SW480 (cell line): ENCODE data around the gene DTNB.

Experiments
- DNase-seq: peaks from one replicate; pipeline ENCODE4 v3.0.0-alpha.2; 2016; ENCODE audit warnings: low spot score

DTNB gene

DNA sequence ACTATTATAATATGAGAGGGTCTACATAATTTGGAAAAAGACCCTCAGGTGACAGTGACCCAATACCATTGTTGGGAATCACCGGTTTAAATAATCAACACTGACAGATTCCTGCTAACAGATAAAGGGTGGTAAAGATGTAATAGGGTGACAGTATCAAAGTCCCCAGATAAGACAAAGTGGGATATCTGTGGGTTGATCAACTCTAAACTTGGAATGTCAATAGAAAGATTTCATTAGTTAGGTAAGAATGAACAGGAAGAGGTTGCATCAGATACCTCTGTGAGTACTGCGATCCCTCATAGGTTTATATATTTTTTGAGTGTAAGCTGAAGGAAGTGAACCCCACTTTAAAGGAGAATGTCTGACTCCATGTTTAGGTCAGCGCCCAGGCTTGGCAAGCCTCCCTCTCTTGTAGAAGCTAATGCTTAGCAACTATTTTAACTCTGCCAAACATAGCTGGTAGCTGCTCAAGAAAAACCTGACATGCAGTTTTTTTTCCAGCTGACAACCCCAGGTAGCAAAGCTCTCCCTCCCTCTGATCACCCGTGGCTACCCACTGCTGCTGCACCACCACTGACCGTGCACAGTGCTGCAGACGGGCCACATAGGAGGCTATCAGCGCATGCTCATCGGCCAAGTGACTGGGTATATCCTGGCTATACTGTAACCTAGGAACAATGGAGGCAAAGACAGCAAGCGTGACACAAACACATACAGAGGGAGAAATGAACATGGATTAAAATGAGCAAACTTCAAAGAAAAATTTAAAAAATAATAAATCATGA is 218.4 kb downstream of the DTNB start:
- no peak for DNase-seq

DNA sequence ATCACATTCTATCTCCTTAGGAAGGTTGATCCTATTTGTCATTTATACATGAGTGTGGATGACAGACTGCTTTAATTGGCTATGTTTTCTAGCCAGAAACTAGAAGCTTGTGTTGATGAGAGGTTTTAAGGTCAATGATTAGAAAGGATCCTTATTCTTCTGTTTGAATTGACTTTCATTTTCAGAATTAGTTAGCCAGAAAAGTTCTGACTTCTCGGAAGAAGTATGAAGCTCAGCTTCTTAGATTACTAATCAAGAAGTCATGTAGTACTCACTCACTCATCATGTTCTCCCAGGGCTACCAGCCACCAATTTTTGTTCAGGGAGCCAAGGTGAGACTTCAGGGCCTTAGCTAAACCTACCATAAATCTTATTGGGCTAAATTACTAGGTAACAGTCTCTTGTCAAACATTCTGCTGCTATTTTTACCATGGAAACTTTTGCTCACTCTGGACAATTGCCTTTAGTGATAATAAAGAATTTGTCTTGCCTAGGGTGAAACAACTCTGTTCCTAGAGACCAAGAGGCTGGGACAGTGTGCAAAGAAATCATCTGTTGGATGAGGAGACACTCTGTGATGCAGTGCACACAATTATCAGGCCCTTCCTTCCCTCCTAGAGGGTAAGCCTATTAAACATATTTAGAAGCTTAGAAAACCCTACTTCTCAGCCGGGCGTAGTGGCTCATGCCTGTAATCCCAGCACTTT is 220.0 kb downstream of the DTNB start:
- no peak for DNase-seq

DNA sequence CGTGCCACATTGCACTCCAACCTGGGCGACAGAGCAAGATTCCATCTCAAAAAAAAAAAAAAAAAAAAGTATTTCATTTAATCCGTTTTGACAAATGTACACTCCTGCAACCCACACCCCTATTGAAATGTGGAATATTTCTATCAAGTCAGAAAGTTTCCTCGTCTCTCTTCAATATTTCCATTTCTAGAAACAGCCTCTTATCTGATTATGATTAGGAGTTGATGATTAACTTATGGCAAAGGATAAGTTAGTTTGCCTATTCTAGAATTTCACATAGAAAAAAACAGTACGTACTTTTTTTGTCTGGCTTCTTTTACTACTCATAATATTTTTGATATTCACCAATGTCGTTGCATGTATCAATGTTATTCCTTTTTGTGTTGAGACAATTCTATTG is 224.6 kb downstream of the DTNB start:
- DNase-seq = no peak

- no peak for DNase-seq
Measured at GRCh38 chr2:25447018-25447417, 226.4 kb downstream of the DTNB start.

DNA sequence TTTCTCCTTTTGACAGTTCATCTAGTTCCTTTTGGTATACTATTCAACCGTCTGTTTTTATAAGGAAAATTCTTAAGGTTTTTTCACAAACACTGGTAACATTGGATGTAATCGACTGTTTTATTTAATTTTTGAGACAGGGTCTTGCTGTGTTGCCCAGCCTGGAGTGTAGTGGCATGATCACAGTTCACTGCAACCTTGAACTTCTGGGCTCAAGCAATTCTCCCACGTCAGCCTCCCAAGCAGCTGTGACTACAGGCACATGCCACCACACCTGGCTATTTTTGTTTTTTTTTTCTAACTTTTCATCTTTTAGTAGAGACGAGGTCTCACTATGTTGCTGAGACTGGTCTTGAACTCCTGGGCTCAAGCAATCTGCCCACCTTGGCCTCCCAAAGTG is 227.3 kb downstream of the DTNB start:
- DNase-seq = no peak

- no peak for DNase-seq
Measured at GRCh38 chr2:25445464-25445863, 227.9 kb downstream of the DTNB start.

- DNase-seq = no peak
Measured at GRCh38 chr2:25444608-25445270, 228.6 kb downstream of the DTNB start.

GRCh38 chr2:25443766-25444165 is 229.6 kb downstream of the DTNB start:
- DNase-seq = no peak

DNA sequence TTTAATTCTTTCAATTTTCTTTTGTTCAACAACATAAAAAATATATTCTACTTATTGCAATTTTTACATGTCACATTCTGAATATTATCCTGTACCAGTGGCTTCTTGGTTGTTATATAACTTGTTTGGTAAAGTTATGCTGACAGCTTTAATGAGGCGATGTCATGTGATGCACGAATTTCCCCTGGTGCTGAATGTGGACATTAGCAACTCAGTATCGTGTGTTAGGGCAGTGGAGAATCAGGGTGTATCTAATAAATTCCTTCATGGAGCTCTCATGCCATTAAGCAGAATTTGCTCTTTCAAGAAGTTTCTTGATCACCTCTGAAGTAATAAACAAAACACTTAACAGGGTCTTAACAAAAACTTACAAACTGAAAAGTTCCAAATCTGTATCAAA is 232.0 kb downstream of the DTNB start:
- no peak for DNase-seq

DNA sequence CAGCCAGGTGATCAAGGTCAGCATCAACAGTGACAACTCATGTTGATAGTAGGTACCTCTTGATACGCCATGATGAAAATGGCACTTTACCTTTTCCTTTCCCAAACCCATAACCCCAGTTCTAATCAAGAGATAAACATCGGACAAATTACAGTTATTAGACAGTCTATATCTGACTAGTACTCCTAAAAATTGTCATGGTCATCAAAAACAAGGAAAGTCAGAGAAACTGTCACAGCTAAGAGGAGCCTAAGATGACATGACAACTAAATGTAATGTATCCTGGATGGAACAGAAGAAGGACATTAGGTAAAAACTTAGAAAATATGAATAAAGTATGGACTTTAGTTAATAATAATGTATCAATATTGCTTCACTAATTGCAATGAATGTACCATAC is 234.6 kb downstream of the DTNB start:
- no peak for DNase-seq

DNA sequence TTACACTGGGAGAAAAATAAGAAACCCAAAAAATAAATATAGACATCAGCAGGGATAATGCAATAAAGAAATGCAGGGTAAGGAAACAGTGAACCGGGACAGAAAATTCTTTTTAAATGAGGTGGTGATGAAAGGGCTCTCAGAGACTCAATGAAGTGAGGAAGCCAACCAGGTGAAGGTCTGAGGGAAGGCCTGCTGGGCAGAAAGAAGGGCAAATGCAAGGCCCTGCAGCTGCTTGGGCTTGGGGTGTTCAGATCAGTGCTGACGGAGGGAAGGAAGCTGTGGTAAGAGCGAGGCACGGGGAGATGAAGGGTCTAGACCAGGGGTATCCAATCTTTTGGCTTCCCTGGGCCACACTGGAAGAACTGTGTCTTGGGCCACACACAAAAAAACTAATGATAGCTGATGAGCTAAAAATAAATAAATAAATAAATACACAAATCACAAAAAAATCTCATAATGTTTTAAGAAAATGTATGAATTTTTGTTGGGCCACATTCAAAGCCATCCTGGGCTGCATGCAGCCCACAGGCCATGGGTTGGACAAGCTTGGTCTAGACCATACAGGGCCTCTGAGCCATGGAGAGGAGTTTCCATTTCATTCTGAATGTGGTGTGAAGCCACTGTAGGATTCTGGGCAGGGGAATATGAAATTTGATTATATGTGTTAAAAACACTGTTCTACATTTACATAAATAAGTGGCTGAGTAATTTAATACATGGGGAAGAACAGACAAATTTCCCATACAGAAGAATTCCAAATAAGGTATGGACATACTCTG is 235.3 kb downstream of the DTNB start:
- no peak for DNase-seq

DNA sequence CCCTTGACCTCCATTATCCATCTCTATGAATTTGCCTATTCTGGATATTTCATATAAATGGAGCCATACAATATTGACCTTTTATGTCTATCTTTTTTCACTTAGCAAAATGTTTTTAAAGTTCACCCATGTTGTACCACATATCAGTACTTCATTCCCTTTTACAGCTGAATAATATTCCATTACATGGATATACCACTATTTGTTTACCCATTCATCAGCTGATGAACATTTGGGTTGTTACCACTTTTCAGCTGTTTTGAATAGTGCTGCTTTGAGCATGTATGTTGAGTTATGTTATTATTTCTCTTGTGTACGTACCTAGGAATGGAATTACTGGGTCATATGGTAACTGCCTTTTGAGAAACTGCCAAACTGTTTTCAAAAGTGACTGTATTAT is 238.0 kb downstream of the DTNB start:
- DNase-seq = no peak

DNA sequence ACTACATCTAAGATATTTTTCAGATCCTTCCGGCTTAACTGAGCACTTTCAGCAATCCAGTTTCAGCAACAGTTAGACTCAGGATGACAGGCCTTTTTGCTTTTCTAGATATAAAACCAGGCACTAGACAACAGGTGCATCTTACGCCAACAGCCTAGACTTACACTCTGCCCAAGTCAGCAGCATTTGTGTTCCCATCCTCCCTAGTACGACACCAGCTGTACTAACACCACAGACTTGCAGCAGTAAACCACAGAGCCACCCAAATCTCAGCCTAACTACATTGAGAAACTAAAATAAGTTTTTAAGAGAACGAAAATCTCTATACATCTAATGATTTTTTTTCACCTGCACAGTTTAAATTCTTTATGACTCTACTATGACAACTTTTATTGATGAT is 241.8 kb downstream of the DTNB start:
- DNase-seq = no peak

- DNase-seq = no peak
Measured at GRCh38 chr2:25430556-25430955, 242.8 kb downstream of the DTNB start.

DNA sequence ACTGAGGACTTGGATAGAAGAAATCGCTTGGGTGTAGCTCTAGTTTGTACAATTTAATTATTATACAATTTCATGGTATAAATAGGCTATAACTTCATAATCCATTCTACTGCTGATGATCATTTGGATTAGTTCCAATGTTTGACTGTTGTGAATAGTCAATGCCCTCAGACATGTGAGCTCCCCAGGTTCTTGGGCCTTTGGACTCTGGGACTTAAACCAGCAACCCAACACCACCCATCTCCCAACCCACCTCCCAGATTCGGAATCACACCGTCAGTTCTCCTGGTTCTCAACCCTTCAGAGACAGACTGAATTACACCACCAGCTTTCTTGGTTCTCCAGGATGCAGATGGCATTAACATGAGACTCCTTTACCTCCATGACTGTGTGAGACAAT is 247.1 kb downstream of the DTNB start:
- no peak for DNase-seq

DNA sequence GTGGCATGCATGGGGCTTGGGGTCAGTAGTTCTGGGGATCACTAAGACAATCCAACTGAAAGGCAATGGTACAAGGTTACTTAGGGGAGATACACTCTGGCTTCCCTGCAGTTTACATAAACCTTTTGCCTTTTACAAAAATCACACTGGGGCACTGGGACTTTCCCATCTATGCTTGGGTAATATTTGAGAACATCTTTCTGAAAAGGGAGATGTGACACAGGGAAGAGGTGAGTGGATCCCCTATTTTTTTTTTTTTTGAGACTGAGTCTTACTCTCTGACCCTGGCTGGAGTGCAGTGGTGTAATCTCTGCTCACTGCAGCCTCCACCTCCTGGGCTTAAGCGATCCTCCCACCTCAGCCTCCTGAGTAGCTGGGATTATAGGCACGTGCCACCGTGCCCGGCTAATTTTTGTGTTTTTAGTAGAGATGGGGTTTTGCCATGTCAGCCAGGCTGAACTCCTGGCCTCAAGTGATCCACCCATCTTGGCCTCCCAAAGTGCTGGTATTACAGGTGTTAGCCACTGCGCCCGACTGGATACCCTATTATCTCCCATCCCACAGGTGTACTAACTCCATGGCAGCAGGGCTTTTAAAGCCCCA is 248.8 kb downstream of the DTNB start:
- DNase-seq = no peak

- DNase-seq = no peak
Measured at GRCh38 chr2:25421820-25422411, 251.5 kb downstream of the DTNB start.

DNA sequence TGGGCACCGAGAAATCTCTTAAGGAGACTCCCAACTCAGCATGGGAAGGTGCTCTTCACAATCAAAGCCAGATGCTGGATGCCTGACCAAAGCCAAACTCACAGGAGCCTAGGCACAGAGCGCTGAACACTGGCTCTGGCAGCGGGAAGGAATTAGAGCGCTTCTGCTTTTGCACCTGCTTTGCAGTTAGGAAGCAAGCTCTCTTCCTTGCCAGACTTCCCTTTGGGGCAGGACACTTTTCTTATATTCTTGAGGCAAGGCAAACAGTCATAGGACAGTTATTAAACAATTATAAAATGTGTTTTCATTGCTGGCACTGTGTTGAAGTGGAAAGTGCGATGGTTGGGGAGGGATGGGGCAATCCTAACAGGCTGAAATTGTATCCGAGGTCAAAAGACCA is 252.1 kb downstream of the DTNB start:
- DNase-seq = no peak

- DNase-seq = no peak
Measured at GRCh38 chr2:25420820-25421237, 252.5 kb downstream of the DTNB start.

- DNase-seq = no peak
Measured at GRCh38 chr2:25419678-25420242, 253.6 kb downstream of the DTNB start.
